WTC11 (cell line): Measurements from ENCODE around the gene CLIP3. TPM values are rescaled to one million over a fixed set of nuclear protein-coding genes. Genes with fewer than 3 reads are reported as not detected.

Experiments used
- ATAC-seq: fragments of 200-7000 bp; cut with Tn5 transposase; 2 replicates; pipeline ENCODE4 v1.10.0; 2021; ENCODE audit warnings: mild to moderate bottlenecking, moderate library complexity
- CTCF ChIA-PET: fragments of 300-600 bp; sonication (Branson Sonifier 250); formaldehyde crosslinking; loops from one replicate; lab custom pipeline; 2021; ENCODE audit warnings: antibody characterized with exemption; lab: Charles Lee
- POLR2A ChIA-PET: fragments of 350-600 bp; sonication (Branson Sonifier 250); formaldehyde crosslinking; loops from one replicate; lab custom pipeline; 2021; ENCODE audit warnings: antibody characterized with exemption; lab: Charles Lee
- DNase-seq: peaks from one replicate; pipeline ENCODE4 v3.0.0; 2021; ENCODE audit warnings: low spot score
- H3K27ac Mint-ChIP-seq: 2 replicates; pipeline ENCODE4 v1.8.0; 2021; ENCODE audit warnings: mixed read lengths
- H3K27me3 Mint-ChIP-seq: 2 replicates; pipeline ENCODE4 v1.8.0; 2021; ENCODE audit warnings: low read depth, mild to moderate bottlenecking, moderate library complexity, mixed read lengths
- H3K36me3 Mint-ChIP-seq: 2 replicates; pipeline ENCODE4 v1.8.0; 2021; ENCODE audit warnings: mixed read lengths
- H3K4me1 Mint-ChIP-seq: 2 replicates; pipeline ENCODE4 v1.8.0; 2022; ENCODE audit warnings: mixed read lengths
- H3K4me3 Mint-ChIP-seq: 2 replicates; pipeline ENCODE4 v1.8.0; 2021; ENCODE audit warnings: mild to moderate bottlenecking, moderate library complexity, mixed read lengths
- H3K9me3 Mint-ChIP-seq: 2 replicates; pipeline ENCODE4 v1.8.0; 2021; ENCODE audit warnings: mixed read lengths
- CTCF ChIP-seq: fragments of 200-600 bp; IDR thresholded peaks from 2 replicates; pipeline ENCODE4 v1.8.0; 2022; ENCODE audit warnings: antibody characterized with exemption
- ESRRA ChIP-seq: sonication (generic); formaldehyde crosslinking; IDR thresholded peaks from 2 replicates; pipeline ENCODE4 v1.8.1; 2022; ENCODE audit warnings: mild to moderate bottlenecking, missing genetic modification reagents, borderline replicate concordance
- GTF2I ChIP-seq: fragments of 250-450 bp; sonication (Bioruptor Pico); conservative IDR thresholded peaks from 2 replicates; pipeline ENCODE4 v1.4.0; 2021; ENCODE audit warnings: mild to moderate bottlenecking
- HMGXB4 ChIP-seq: sonication (generic); formaldehyde crosslinking; IDR thresholded peaks from 2 replicates; pipeline ENCODE4 v1.8.1; 2023; ENCODE audit warnings: mild to moderate bottlenecking, moderate library complexity, missing genetic modification reagents
- NFYB ChIP-seq: sonication (generic); formaldehyde crosslinking; conservative IDR thresholded peaks from 2 replicates; pipeline ENCODE4 v1.8.0; 2022; ENCODE audit warnings: low read depth, missing genetic modification reagents
- NR1H2 ChIP-seq: sonication (generic); formaldehyde crosslinking; IDR thresholded peaks from 2 replicates; pipeline ENCODE4 v1.9.0; 2021; ENCODE audit warnings: mild to moderate bottlenecking, moderate library complexity, missing genetic modification reagents
- NR3C1 ChIP-seq: sonication (generic); formaldehyde crosslinking; conservative IDR thresholded peaks from 2 replicates; pipeline ENCODE4 v1.8.1; 2023; ENCODE audit warnings: low read depth, mild to moderate bottlenecking, missing genetic modification reagents
- RORB ChIP-seq: fragments of 250-450 bp; sonication (Bioruptor Pico); IDR thresholded peaks from 2 replicates; pipeline ENCODE4 v1.9.0; 2021; ENCODE audit warnings: mild to moderate bottlenecking
- ZNF416 ChIP-seq: fragments of 250-450 bp; sonication (Bioruptor Pico); IDR thresholded peaks from 2 replicates; pipeline ENCODE4 v1.9.0; 2021; ENCODE audit warnings: mild to moderate bottlenecking, inconsistent platforms
- total RNA-seq: library from RNA; stranded (reverse); gene quantifications from 3 replicates; pipeline ENCODE4 v1.2.3, GENCODE V29; 2021
- TF ChIP-seq, protein P1 (sequence below): sonication (generic); formaldehyde crosslinking; IDR thresholded peaks from 2 replicates; pipeline ENCODE4 v1.8.1; 2023; ENCODE audit warnings: mild to moderate bottlenecking, missing genetic modification reagents, moderate library complexity
- TF ChIP-seq, protein P2 (sequence below): fragments of 250-450 bp; sonication (Bioruptor Pico); IDR thresholded peaks from 2 replicates; pipeline ENCODE4 v1.9.0; 2021; ENCODE audit warnings: mild to moderate bottlenecking, borderline replicate concordance
- TF ChIP-seq, protein P3 (sequence below): sonication (generic); formaldehyde crosslinking; IDR thresholded peaks from 2 replicates; pipeline ENCODE4 v1.8.0; 2022; ENCODE audit warnings: mild to moderate bottlenecking, missing genetic modification reagents
- TF ChIP-seq, protein P4 (sequence below): sonication (generic); formaldehyde crosslinking; IDR thresholded peaks from 2 replicates; pipeline ENCODE4 v1.8.1; 2023; ENCODE audit warnings: mild to moderate bottlenecking, missing genetic modification reagents

The CLIP3 gene
- total RNA-seq, 1 experiment from 2014 or later, result 16.2 TPM

DNA sequence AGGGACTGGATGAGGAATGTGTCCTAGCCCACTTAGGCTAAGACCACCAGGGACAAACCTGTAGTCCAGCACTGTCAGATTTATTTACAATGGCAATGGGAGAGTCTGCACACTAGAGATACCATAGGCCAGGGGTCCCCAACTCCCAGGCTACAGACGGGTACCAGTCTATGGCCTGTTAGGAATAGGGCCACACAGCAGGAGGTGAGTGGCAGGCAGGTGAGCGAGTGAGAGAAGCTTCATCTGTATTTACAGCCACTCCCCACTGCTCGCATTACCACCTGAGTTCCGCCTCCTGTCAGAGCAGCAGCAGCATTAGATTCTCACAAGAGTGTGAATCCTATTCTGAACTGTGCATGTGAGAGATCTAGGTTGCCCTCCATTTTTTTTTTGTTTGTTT lies 19.0 kb upstream of the CLIP3 start:
- ChIA-PET CTCF (interaction anchor here (0.6 to 1.9 kb wide), 7 partner anchors 10 to 148 kb away, joined by 3 to 11 read pairs (median 3); partner anchors contain the start of gene ALKBH6), POLR2A (no interaction called here)
- DNase-seq, result peak; percentile 48

GRCh38 chr19:36051236-36051635 lies 18.6 kb upstream of the CLIP3 start:
- Mint-ChIP-seq H3K4me1 (peaks cover 27% of the 10 kb centered on the region), H3K27me3 (no peaks in the 10 kb centered on the region), H3K27ac (peak overlapping the region; percentile 66), H3K9me3 (no peaks in the 10 kb centered on the region), H3K36me3 (no peaks in the 10 kb centered on the region), H3K4me3 (peak overlapping the region; percentile 35)
- POLR2A ChIA-PET, result no interaction called here
- DNase-seq (peak; percentile 73), ATAC-seq (peak; percentile 47)
- CTCF ChIA-PET, result interaction anchor here (1.0 to 1.9 kb wide), 7 partner anchors 10 to 74 kb away, joined by 3 to 11 read pairs (median 4); partner anchors contain the start of gene SDHAF1
- TF ChIP-seq, protein P1, sequence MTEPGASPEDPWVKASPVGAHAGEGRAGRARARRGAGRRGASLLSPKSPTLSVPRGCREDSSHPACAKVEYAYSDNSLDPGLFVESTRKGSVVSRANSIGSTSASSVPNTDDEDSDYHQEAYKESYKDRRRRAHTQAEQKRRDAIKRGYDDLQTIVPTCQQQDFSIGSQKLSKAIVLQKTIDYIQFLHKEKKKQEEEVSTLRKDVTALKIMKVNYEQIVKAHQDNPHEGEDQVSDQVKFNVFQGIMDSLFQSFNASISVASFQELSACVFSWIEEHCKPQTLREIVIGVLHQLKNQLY (CRISPR knock-in tag), result no peak
- TF ChIP-seq ZNF416 (CRISPR knock-in tag) (no peak), HMGXB4 (0 out of 2 replicates have a peak, but pooled peaks have one; percentile 12), CTCF (peak; percentile 16; the same call in 1 of the 2 replicates)
- TF ChIP-seq, protein P2, sequence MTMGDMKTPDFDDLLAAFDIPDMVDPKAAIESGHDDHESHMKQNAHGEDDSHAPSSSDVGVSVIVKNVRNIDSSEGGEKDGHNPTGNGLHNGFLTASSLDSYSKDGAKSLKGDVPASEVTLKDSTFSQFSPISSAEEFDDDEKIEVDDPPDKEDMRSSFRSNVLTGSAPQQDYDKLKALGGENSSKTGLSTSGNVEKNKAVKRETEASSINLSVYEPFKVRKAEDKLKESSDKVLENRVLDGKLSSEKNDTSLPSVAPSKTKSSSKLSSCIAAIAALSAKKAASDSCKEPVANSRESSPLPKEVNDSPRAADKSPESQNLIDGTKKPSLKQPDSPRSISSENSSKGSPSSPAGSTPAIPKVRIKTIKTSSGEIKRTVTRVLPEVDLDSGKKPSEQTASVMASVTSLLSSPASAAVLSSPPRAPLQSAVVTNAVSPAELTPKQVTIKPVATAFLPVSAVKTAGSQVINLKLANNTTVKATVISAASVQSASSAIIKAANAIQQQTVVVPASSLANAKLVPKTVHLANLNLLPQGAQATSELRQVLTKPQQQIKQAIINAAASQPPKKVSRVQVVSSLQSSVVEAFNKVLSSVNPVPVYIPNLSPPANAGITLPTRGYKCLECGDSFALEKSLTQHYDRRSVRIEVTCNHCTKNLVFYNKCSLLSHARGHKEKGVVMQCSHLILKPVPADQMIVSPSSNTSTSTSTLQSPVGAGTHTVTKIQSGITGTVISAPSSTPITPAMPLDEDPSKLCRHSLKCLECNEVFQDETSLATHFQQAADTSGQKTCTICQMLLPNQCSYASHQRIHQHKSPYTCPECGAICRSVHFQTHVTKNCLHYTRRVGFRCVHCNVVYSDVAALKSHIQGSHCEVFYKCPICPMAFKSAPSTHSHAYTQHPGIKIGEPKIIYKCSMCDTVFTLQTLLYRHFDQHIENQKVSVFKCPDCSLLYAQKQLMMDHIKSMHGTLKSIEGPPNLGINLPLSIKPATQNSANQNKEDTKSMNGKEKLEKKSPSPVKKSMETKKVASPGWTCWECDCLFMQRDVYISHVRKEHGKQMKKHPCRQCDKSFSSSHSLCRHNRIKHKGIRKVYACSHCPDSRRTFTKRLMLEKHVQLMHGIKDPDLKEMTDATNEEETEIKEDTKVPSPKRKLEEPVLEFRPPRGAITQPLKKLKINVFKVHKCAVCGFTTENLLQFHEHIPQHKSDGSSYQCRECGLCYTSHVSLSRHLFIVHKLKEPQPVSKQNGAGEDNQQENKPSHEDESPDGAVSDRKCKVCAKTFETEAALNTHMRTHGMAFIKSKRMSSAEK (CRISPR knock-in tag), result no peak
- TF ChIP-seq, protein P3, sequence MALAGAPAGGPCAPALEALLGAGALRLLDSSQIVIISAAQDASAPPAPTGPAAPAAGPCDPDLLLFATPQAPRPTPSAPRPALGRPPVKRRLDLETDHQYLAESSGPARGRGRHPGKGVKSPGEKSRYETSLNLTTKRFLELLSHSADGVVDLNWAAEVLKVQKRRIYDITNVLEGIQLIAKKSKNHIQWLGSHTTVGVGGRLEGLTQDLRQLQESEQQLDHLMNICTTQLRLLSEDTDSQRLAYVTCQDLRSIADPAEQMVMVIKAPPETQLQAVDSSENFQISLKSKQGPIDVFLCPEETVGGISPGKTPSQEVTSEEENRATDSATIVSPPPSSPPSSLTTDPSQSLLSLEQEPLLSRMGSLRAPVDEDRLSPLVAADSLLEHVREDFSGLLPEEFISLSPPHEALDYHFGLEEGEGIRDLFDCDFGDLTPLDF (CRISPR knock-in tag), result no peak

More for the DNA sequence above, 19.0 kb upstream of the CLIP3 start:
- H3K27ac Mint-ChIP-seq, result peak overlapping the region; percentile 14; the same call in 1 of the 2 replicates
- no peaks in the 10 kb centered on the region for H3K9me3 Mint-ChIP-seq
- H3K27me3 Mint-ChIP-seq, result no peaks in the 10 kb centered on the region
- TF ChIP-seq NFYB (CRISPR knock-in tag), result peak; percentile 48
- TF ChIP-seq HMGXB4, result no peak
- H3K4me1 Mint-ChIP-seq, result peaks cover 30% of the 10 kb centered on the region
- no peak for ATAC-seq
- peak overlapping the region; percentile 35 for H3K4me3 Mint-ChIP-seq
- no peaks in the 10 kb centered on the region for H3K36me3 Mint-ChIP-seq

- H3K4me1 Mint-ChIP-seq, result peaks cover 19% of the 10 kb centered on the region
- TF ChIP-seq GTF2I (CRISPR knock-in tag) (no peak), ESRRA (CRISPR knock-in tag) (no peak), NR1H2 (no peak), RORB (CRISPR knock-in tag) (no peak), NR3C1 (CRISPR knock-in tag) (no peak), NFYB (CRISPR knock-in tag) (no peak)
- TF ChIP-seq, protein P4, sequence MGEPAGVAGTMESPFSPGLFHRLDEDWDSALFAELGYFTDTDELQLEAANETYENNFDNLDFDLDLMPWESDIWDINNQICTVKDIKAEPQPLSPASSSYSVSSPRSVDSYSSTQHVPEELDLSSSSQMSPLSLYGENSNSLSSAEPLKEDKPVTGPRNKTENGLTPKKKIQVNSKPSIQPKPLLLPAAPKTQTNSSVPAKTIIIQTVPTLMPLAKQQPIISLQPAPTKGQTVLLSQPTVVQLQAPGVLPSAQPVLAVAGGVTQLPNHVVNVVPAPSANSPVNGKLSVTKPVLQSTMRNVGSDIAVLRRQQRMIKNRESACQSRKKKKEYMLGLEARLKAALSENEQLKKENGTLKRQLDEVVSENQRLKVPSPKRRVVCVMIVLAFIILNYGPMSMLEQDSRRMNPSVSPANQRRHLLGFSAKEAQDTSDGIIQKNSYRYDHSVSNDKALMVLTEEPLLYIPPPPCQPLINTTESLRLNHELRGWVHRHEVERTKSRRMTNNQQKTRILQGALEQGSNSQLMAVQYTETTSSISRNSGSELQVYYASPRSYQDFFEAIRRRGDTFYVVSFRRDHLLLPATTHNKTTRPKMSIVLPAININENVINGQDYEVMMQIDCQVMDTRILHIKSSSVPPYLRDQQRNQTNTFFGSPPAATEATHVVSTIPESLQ, result no peak
- no peak for ATAC-seq
- H3K27ac Mint-ChIP-seq, result no peak overlapping the region
- no peaks in the 10 kb centered on the region for H3K9me3 Mint-ChIP-seq
- no peaks in the 10 kb centered on the region for H3K36me3 Mint-ChIP-seq
- DNase-seq, result no peak
- H3K27me3 Mint-ChIP-seq, result no peaks in the 10 kb centered on the region
- POLR2A ChIA-PET, result no interaction called here
- CTCF ChIA-PET, result no interaction called here
- H3K4me3 Mint-ChIP-seq, result no peak overlapping the region
These were observed 16.5 kb upstream of the CLIP3 start for GRCh38 chr19:36049080-36049698.
